Measurements from ENCODE around the gene SLC35A5.

The SLC35A5 gene

GRCh38 chr3:112602217-112602838 lies 40.5 kb downstream of the SLC35A5 start:
- peaks cover 23% of the 10 kb centered on the region for H3K4me1 ChIP-seq (ENCODE audit: control insufficient read depth, insufficient read depth, low read length, unreplicated experiment)
- no peaks in the 10 kb centered on the region for H3K27me3 ChIP-seq (ENCODE audit: insufficient read depth, low read length)
- H2AFZ ChIP-seq (ENCODE audit: low read length, unreplicated experiment): no peak overlapping the region
- no peaks in the 10 kb centered on the region for H3K79me2 ChIP-seq (ENCODE audit: control insufficient read depth, insufficient read depth, low read length, unreplicated experiment)
- peak overlapping the region; percentile 22 for H3K27ac ChIP-seq (ENCODE audit: low read depth, low read length)
- H3K36me3 ChIP-seq (ENCODE audit: insufficient read depth, low read length): peaks cover 51% of the 10 kb centered on the region
- no peak overlapping the region for H3K4me3 ChIP-seq (ENCODE audit: low read depth, low read length)

GRCh38 chr3:112604536-112604935 lies 42.7 kb downstream of the SLC35A5 start:
- peaks cover 53% of the 10 kb centered on the region for H3K36me3 ChIP-seq (ENCODE audit: insufficient read depth, low read length)
- peak overlapping the region; percentile 98 for H3K27ac ChIP-seq (ENCODE audit: low read depth, low read length)
- H3K4me1 ChIP-seq (ENCODE audit: control insufficient read depth, insufficient read depth, low read length, unreplicated experiment): peaks cover 23% of the 10 kb centered on the region
- H2AFZ ChIP-seq (ENCODE audit: low read length, unreplicated experiment): no peak overlapping the region
- H3K79me2 ChIP-seq (ENCODE audit: control insufficient read depth, insufficient read depth, low read length, unreplicated experiment): no peaks in the 10 kb centered on the region
- H3K4me3 ChIP-seq (ENCODE audit: low read depth, low read length): no peak overlapping the region; the same call in 1 of the 2 replicates
- no peaks in the 10 kb centered on the region for H3K27me3 ChIP-seq (ENCODE audit: insufficient read depth, low read length)

GRCh38 chr3:112605285-112605684 lies 43.4 kb downstream of the SLC35A5 start:
- Histone ChIP-seq H3K4me1 (ENCODE audit: control insufficient read depth, insufficient read depth, low read length, unreplicated experiment) (peaks cover 30% of the 10 kb centered on the region), H3K79me2 (ENCODE audit: control insufficient read depth, insufficient read depth, low read length, unreplicated experiment) (no peaks in the 10 kb centered on the region), H2AFZ (ENCODE audit: low read length, unreplicated experiment) (no peak overlapping the region), H3K27me3 (ENCODE audit: insufficient read depth, low read length) (no peaks in the 10 kb centered on the region), H3K36me3 (ENCODE audit: insufficient read depth, low read length) (peaks cover 61% of the 10 kb centered on the region), H3K4me3 (ENCODE audit: low read depth, low read length) (no peak overlapping the region), H3K27ac (ENCODE audit: low read depth, low read length) (peak overlapping the region; percentile 98)

- Histone ChIP-seq H3K36me3 (ENCODE audit: insufficient read depth, low read length) (peaks cover 60% of the 10 kb centered on the region), H3K79me2 (ENCODE audit: control insufficient read depth, insufficient read depth, low read length, unreplicated experiment) (no peaks in the 10 kb centered on the region), H3K4me1 (ENCODE audit: control insufficient read depth, insufficient read depth, low read length, unreplicated experiment) (peaks cover 33% of the 10 kb centered on the region), H3K4me3 (ENCODE audit: low read depth, low read length) (no peak overlapping the region), H3K27me3 (ENCODE audit: insufficient read depth, low read length) (no peaks in the 10 kb centered on the region), H2AFZ (ENCODE audit: low read length, unreplicated experiment) (no peak overlapping the region), H3K27ac (ENCODE audit: low read depth, low read length) (peak overlapping the region; percentile 98)
These were observed 44.3 kb downstream of the SLC35A5 start for GRCh38 chr3:112606098-112606497.

GRCh38 chr3:112607863-112608262 lies 46.0 kb downstream of the SLC35A5 start:
- Histone ChIP-seq H3K4me3 (ENCODE audit: low read depth, low read length) (no peak overlapping the region), H3K79me2 (ENCODE audit: control insufficient read depth, insufficient read depth, low read length, unreplicated experiment) (peaks cover 6% of the 10 kb centered on the region), H3K36me3 (ENCODE audit: insufficient read depth, low read length) (peaks cover 61% of the 10 kb centered on the region), H2AFZ (ENCODE audit: low read length, unreplicated experiment) (no peak overlapping the region), H3K27ac (ENCODE audit: low read depth, low read length) (peak overlapping the region; percentile 83), H3K4me1 (ENCODE audit: control insufficient read depth, insufficient read depth, low read length, unreplicated experiment) (peaks cover 38% of the 10 kb centered on the region), H3K27me3 (ENCODE audit: insufficient read depth, low read length) (no peaks in the 10 kb centered on the region)

GRCh38 chr3:112610121-112610520 lies 48.3 kb downstream of the SLC35A5 start:
- peaks cover 24% of the 10 kb centered on the region for H3K4me1 ChIP-seq (ENCODE audit: control insufficient read depth, insufficient read depth, low read length, unreplicated experiment)
- H3K27ac ChIP-seq (ENCODE audit: low read depth, low read length): peak overlapping the region; percentile 83
- H3K36me3 ChIP-seq (ENCODE audit: insufficient read depth, low read length): peaks cover 72% of the 10 kb centered on the region
- H3K79me2 ChIP-seq (ENCODE audit: control insufficient read depth, insufficient read depth, low read length, unreplicated experiment): peaks cover 11% of the 10 kb centered on the region
- no peak overlapping the region for H3K4me3 ChIP-seq (ENCODE audit: low read depth, low read length)
- no peaks in the 10 kb centered on the region for H3K27me3 ChIP-seq (ENCODE audit: insufficient read depth, low read length)
- no peak overlapping the region for H2AFZ ChIP-seq (ENCODE audit: low read length, unreplicated experiment)

GRCh38 chr3:112611752-112612515 lies 50.1 kb downstream of the SLC35A5 start:
- Histone ChIP-seq H3K36me3 (ENCODE audit: insufficient read depth, low read length) (peaks cover 78% of the 10 kb centered on the region), H3K27ac (ENCODE audit: low read depth, low read length) (peak overlapping the region; percentile 48), H3K79me2 (ENCODE audit: control insufficient read depth, insufficient read depth, low read length, unreplicated experiment) (peaks cover 11% of the 10 kb centered on the region)

GRCh38 chr3:112615989-112616731 lies 54.3 kb downstream of the SLC35A5 start:
- H3K27me3 ChIP-seq (ENCODE audit: insufficient read depth, low read length): no peaks in the 10 kb centered on the region
- H3K4me1 ChIP-seq (ENCODE audit: control insufficient read depth, insufficient read depth, low read length, unreplicated experiment): peaks cover 28% of the 10 kb centered on the region
- H3K79me2 ChIP-seq (ENCODE audit: control insufficient read depth, insufficient read depth, low read length, unreplicated experiment): peaks cover 32% of the 10 kb centered on the region
- H3K27ac ChIP-seq (ENCODE audit: low read depth, low read length): 0 out of 2 replicates have a peak overlapping the region, but pooled peaks have one; percentile 9
- H3K4me3 ChIP-seq (ENCODE audit: low read depth, low read length): no peak overlapping the region
- H2AFZ ChIP-seq (ENCODE audit: low read length, unreplicated experiment): no peak overlapping the region
- peaks cover 75% of the 10 kb centered on the region for H3K36me3 ChIP-seq (ENCODE audit: insufficient read depth, low read length)

More at GRCh38 chr3:112611752-112612515, 50.1 kb downstream of the SLC35A5 start:
- no peak overlapping the region for H2AFZ ChIP-seq (ENCODE audit: low read length, unreplicated experiment)
- H3K4me3 ChIP-seq (ENCODE audit: low read depth, low read length): no peak overlapping the region
- peaks cover 16% of the 10 kb centered on the region for H3K4me1 ChIP-seq (ENCODE audit: control insufficient read depth, insufficient read depth, low read length, unreplicated experiment)
- no peaks in the 10 kb centered on the region for H3K27me3 ChIP-seq (ENCODE audit: insufficient read depth, low read length)

GRCh38 chr3:112617285-112617684 lies 55.4 kb downstream of the SLC35A5 start:
- H2AFZ ChIP-seq (ENCODE audit: low read length, unreplicated experiment): no peak overlapping the region
- H3K36me3 ChIP-seq (ENCODE audit: insufficient read depth, low read length): peaks cover 79% of the 10 kb centered on the region
- peaks cover 24% of the 10 kb centered on the region for H3K4me1 ChIP-seq (ENCODE audit: control insufficient read depth, insufficient read depth, low read length, unreplicated experiment)
- peaks cover 40% of the 10 kb centered on the region for H3K79me2 ChIP-seq (ENCODE audit: control insufficient read depth, insufficient read depth, low read length, unreplicated experiment)
- H3K27me3 ChIP-seq (ENCODE audit: insufficient read depth, low read length): no peaks in the 10 kb centered on the region
- no peak overlapping the region for H3K4me3 ChIP-seq (ENCODE audit: low read depth, low read length)
- H3K27ac ChIP-seq (ENCODE audit: low read depth, low read length): peak overlapping the region; percentile 24; the same call in 1 of the 2 replicates

- Histone ChIP-seq H3K27me3 (ENCODE audit: insufficient read depth, low read length) (no peaks in the 10 kb centered on the region), H3K79me2 (ENCODE audit: control insufficient read depth, insufficient read depth, low read length, unreplicated experiment) (peaks cover 52% of the 10 kb centered on the region), H3K27ac (ENCODE audit: low read depth, low read length) (peak overlapping the region; percentile 76), H2AFZ (ENCODE audit: low read length, unreplicated experiment) (peak overlapping the region; percentile 18), H3K36me3 (ENCODE audit: insufficient read depth, low read length) (peaks cover 75% of the 10 kb centered on the region), H3K4me3 (ENCODE audit: low read depth, low read length) (no peak overlapping the region), H3K4me1 (ENCODE audit: control insufficient read depth, insufficient read depth, low read length, unreplicated experiment) (peaks cover 38% of the 10 kb centered on the region)
These were observed 57.5 kb downstream of the SLC35A5 start for GRCh38 chr3:112619295-112619694.

Measured in ACC112 (cell line).